Smooth muscle cell of the brain vasculature (primary cell): ENCODE data around the gene ZNF844.
A peak's percentile ranks its signal among the peaks of the same experiment; 100 is the strongest.
"Not testable (repeated sequence)": the region's sequence is repeated elsewhere in the genome, so short reads cannot be mapped to it uniquely, and the experiment has no call there.

Experiments used
- DNase-seq: peaks from one replicate; pipeline ENCODE4 v3.0.0-alpha.2; 2012; ENCODE audit warnings: low read depth, low spot score

ZNF844 gene

DNA sequence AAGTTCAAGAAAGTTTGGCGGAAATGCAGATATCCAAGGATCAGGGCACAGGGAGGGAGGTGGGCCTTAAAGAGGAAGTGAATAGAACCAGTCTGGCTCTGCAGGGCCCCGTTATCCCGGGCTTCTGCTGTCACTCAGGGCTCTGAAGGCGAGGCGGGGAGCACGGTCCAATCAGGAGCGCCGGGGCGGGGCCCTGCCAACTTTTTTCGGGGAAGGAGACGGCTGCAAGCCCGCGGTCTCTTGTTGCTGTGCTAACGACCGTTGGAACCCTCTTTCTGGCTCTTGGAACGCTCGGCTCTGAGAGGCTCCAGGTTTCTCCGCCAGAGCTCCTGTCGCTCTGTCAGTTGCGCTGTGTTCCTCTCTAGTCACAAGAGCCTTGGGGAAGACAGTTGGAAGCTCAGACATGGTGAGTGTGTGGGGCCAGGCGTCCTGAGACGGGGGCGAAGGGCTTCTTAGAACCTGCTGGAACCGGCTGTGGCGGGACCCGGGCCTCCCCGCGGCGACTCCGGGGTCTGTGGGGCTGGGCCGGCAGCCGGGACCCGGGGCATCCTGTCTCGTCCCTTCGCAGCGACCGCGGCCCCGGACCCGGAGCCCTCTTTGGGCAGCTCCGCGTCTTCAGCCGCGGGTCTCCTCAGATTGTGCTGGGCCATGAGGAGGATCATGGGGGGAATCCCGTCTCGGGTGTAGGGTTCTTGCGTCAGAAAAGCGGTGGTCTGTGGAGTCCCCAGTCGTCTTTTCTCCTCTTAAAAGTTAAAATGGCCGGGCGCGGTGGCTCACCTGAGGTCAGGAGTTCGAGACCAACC is 27.7 kb downstream of the ZNF844 start:
- DNase-seq, result peak; percentile 62

GRCh38 chr19:12092956-12093355 is 28.4 kb downstream of the ZNF844 start:
- DNase-seq, result no peak

- no peak for DNase-seq
These were observed 29.2 kb downstream of the ZNF844 start for GRCh38 chr19:12093777-12094176.

GRCh38 chr19:12095111-12095790 is 30.7 kb downstream of the ZNF844 start:
- no peak for DNase-seq

DNA sequence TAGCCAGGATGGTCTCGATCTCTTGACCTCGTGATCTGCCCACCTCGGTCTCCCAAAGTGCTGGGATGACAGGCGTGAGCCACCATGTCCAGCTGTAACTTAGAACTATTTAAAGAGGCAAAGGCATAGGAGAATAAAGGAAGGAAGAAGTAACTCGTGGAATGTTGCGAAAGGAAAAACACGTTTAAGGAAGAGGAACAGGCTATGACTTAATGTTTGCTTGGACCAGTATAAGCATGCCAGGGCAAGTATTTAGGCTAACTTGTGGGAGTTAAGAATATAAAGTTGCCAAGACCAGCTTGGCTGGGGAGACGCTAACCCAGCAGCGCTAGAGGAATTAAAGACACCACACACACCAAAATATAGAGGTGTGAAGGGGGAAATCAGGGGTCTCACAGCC is 33.5 kb downstream of the ZNF844 start:
- no peak for DNase-seq

DNA sequence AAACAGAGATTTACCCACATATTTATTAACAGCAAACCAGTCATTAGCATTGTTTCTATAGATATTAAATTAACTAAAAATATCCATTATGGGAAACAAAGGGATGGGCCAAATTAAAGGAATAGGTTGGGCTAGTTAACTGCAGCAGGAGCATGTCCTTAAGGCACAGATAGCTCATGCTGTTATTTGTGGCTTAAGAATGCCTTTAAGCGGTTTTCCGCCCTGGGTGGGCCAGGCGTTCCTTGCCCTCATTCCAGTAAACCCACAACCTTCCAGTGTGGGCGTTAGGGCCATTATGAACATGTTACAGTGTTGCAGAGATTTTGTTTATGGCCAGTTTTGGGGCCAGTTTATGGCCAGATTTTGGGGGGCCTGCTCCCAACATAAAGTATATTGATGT is 39.4 kb downstream of the ZNF844 start:
- not testable (repeated sequence) for DNase-seq

DNA sequence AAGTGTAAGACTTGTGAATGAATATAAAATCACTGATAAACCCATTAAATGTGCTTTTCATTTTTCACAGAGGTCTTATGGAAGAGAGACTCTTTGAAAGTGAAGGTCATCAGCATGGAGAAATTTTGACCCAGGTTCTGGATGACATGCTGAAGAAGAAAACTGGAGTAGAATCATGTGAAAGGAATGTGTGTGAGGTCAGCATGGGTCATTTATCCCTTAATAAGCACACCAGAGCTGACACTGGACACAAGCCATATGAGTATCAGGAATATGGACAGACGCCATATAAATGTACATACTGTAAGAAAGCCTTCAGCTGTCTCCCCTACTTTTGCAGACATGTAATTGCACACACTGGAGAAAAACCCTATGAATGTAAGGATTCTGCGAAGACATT is 46.6 kb downstream of the ZNF844 start:
- no peak for DNase-seq

- no peak for DNase-seq
These were observed 47.6 kb downstream of the ZNF844 start for GRCh38 chr19:12111943-12112637.

DNA sequence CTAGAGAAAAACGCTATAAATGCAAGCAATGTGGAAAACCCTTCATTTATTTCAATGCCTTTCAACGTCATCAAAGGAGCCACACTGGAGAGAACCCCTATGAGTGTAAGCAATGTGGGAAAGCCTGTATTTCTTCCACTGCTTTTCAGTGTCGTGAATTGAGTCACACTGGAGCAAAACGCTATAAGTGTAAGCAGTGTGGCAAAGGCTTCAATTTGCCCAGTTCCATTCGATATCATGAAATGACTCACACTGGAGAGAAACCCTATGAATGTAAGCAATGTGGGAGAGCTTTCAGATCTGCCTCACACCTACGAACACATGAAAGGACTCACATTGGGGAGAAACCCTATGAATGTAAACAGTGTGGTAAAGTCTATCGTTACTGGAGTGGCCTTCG is 48.2 kb downstream of the ZNF844 start:
- no peak for DNase-seq

DNA sequence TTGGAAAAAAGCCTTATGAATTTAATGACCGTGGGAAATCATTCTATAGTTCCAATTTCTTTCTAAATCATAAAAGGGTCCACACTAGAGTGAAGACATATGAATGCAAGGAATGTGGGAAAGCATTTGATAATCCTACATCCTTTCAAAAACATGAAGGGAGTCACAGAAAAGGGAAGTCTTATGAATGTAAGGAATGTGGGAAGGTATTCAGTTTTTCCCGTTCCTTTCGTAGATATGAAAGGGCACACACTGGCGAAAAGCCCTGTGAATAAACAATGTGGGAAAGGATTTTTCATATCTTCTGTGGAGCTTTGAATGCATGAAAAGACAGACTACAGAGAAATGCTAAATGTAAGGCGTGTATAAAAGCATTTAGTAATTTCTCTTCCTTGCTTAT is 48.6 kb downstream of the ZNF844 start:
- DNase-seq, result no peak

GRCh38 chr19:12117201-12117970 is 52.9 kb downstream of the ZNF844 start:
- DNase-seq, result no peak

- no peak for DNase-seq
These were observed 62.2 kb downstream of the ZNF844 start for GRCh38 chr19:12126707-12127106.
